HG03442 (cell line): ENCODE measurements around the gene STXBP1.
"Not testable (repeated sequence)": the region's sequence is repeated elsewhere in the genome, so short reads cannot be mapped to it uniquely, and the experiment has no call there.

Source experiments
- ATAC-seq: cut with Tn5 transposase; IDR thresholded peaks from one replicate; pipeline ENCODE4 v1.9.1; 2021; ENCODE audit warnings: mild to moderate bottlenecking, moderate library complexity; ENCODE audit not compliant: unreplicated experiment

Gene STXBP1

DNA sequence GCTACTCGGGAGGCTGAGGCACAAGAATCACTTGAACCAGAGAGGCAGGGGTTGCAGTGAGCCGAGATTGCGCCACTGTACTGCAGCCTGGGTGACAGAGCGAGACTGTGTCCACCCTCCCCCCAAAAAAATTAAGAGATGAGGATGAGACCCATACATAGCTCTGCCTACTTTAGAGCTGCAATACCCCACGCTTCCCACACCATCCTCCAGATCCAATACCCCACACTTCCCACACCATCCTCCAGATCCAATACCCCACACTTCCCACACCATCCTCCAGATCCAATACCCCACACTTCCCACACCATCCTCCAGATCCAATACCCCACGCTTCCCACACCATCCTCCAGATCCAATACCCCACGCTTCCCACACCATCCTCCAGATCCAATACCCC is 34.9 kb upstream of the STXBP1 start:
- ATAC-seq = not testable (repeated sequence)

DNA sequence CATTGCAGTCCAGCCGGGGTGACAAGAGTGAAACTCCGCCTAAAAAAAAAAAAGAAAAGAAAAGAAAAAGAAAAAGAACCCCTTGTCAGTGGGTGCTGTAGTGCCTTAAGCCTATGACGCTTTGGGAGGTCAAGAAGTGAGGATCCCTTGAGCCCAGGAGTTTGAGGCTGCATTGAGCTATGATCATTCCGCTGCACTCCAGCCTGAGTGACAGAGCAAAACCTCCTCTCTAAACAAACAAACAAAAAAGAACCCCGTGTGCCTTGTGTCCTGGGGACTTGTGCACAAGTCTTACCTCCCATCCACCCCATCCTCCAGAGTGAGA is 33.5 kb upstream of the STXBP1 start:
- ATAC-seq = no peak

DNA sequence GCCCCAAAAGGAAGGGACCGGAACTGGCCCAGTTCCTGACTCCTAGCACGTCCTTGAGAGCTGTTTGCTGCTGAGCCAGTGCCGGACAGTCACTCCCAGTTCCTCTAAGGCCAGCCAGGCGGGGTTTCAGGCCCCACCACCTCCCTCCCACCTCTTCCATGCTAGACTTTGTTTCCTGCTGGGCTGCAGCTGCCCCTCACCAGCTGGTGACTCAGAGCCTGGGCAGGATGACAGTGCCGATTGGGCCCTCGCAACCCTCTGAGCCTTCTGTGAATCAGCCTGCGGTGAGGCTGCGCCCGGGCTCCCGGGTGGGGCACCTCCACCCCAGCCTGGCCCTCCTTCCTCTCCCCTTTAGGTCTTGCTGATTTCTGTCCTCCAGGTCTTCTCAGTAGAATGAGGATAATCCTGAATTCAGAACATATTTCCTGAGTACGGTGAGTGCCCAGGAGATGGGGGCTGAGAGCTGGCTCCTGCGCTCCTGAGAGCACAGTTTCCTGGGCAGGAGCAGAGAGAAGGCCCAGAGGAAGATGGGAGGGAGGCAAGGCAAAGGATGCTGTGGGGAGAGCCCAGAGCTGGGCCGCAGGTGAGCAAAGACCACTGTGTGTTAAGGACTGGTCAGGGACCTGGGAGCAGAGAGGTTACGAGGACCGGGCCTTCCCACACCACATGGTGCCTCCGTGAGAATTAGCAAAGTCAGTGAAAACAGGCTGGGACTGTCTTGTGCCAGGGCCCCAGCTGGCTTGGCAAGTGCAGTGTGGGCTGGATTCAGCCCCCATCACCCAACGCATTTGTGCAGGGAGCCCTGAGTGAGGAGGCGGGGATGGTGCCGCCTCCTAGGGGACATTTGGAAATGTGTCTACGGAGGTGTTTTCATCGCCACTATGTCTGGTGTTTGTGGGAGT is 32.9 kb upstream of the STXBP1 start:
- ATAC-seq = peak; percentile 78

DNA sequence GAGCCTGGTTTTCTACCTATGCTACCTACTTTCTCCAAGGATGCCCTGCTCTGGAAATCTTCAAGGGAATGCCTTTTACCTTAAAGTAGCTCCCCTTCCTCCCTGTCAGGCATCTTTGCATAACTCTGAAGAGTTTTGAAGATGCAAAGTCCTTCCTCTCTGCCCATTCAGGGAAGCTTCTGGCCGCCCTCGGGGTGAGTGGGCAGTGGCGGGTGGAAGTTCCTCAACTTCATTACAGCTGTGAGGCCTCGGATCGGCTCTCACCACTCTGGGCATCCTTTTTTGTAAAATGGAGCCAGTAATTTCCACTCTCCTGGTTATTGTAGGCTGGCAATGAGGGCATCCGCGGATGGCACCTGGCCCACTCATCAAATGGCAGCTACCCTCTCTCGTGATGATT is 31.7 kb upstream of the STXBP1 start:
- ATAC-seq = no peak

DNA sequence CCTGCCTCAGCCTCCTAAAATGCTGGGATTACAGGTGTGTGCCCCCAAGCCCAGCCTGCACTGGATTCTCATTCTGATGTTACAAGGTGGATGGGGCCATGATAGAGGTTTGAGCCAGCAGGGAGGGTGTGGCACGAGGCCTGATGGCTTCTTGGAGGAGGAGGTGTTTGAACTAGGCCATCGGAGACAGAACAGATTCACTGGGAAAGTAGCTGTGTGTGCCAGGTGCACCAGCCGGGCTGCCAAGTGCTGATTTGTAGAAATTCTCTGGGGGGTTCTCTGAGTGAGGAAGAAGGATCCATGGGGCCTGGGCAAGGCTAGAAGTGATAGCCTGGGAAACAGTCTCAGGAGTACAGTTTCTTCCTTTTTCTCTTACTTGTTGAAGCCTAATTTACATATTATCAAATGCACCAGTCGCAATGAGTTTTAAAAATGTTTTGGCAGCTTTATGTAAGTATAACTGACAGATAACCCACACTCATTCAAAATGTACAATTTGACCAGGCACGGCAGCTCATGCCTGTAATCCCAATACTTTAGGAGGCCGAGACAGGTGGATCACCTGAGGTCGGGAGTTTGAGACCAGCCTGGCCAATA is 31.1 kb upstream of the STXBP1 start:
- no peak for ATAC-seq

DNA sequence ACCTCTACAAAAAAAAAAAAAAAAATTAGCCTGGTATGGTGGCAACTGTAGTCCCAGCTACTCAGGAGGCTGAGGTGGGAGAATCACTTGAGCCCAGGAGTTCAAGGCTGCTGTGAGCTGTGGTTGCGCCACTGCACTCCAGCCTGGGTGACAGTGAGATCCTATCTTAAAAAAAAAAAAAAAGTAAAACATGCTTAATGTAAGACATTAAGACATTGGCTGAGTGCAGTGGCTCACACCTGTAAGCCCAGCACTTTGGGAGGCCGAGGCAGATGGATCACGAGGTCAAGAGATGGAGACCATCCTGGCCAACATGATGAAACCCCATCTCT is 27.6 kb upstream of the STXBP1 start:
- not testable (repeated sequence) for ATAC-seq

DNA sequence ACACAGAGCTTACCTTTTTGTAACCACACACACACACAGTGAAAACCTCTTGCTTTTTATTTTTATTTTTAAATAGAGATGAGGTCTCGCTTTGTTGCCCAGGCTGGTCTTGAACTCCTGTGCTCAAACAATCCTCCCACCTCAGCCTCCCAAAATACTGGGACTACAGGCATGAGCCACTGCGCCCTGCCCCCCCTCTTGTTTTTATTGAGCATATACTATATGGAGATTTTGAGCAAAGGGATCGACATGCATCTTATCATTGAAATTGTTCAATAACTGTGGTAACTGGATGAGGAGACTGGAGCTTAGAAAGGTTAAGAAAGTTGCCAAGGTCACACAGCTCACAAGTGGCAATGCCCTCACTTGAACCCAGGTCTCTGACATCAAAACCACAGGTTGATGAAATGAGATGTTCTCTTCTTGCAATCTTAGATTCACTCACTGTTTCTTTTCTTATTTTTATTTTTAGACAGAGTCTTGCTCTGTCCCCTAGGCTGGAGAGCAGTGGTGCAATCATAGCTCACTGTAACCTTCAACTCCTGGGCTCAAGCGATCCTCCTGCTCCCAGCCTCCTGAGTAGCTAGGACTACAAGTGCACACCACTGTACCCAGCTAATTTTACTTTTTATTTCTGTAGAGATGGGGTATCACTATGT is 26.8 kb upstream of the STXBP1 start:
- ATAC-seq = no peak

DNA sequence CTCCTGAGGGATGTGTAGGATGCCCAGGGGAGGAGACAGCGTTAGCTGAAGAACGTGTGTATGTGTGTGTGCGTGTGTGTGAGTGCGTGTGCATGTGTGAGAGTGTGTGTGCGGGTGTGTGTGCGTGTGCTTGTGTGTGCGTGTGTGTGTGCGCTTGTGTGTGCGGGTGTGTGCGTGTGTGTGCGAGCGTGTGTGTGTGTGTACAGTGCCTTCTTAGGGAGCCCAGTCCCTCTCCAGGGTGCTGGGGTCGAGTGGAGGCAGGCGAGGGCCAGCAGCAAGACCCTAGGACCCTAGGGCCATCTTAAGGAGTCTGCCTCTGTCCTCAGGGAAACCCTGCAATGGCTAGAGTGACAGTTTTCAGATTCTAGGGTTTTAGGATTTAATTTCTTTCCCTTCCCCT is 26.0 kb upstream of the STXBP1 start:
- ATAC-seq = no peak

DNA sequence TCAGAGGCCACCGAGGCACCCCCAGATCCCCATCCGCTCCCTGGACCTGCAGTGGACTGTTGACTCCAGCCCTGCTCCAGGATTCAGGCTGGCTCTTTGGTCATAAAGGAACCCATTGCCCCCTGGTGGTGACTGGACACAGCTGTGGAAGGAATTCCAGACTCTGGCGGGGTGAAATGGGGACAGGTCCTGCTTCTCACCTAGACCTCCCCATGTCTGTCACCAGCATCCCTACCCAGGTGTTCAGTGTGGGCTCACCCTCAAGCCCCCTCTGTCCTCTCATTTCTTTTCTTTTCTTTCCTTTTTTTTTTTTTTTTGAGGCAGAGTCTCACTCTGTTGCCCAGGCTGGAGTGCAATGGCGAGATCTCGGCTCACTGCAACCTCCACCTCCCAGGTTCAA is 25.5 kb upstream of the STXBP1 start:
- no peak for ATAC-seq

DNA sequence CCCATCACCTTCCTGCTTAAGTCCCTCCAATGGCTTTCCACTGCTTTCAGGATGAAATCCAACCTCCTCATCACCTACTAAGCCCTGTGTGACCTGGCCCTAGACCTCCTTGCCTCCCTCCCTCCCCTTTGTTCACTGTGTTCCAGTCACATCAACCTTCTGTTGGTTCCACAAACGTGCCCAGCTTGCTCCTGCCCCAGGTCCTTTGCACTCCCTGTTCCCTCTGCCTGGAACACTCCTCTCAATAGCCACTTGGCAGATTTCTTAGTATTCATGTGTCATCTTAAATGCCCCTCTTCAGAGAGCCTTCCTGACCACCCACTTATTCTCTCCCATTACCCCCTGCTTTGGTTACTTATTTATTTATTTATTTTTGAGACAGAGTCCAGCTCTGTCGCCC is 24.1 kb upstream of the STXBP1 start:
- no peak for ATAC-seq

DNA sequence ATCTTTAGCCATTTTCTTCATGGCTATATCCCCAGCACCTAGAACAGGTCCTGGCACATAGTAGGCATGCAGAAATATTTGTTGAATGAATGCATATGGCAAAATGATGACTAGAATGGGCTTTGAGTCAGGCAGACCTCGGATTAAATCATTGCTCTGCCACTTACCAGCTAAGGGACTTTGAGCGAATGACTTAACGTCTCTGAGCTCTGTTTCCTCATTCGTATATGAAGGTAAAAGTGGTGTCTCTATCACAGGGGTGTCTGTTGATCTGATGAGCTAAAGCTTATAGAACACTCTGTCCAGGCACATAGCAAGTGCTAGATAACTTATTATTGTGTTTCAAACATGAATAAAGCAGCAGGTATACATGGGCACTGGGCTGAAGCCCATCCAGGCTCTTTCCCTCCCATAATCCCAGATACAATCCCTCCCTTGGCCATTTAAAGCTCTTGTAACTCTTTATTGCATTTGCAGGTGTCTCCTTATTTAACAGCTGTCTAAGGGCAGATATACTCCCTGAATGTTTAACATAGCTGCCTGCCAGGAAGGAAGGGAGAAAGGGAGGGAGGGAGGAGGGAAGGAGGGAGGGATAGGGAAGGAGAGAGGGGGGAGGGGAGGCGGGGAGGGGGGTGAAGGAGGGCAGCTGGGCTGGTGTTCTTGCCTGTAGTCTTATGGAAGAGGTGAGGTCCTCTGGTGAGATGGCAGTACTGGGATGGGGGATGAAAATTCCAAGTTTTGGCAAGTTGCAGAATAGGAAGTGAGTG is 23.2 kb upstream of the STXBP1 start:
- no peak for ATAC-seq

DNA sequence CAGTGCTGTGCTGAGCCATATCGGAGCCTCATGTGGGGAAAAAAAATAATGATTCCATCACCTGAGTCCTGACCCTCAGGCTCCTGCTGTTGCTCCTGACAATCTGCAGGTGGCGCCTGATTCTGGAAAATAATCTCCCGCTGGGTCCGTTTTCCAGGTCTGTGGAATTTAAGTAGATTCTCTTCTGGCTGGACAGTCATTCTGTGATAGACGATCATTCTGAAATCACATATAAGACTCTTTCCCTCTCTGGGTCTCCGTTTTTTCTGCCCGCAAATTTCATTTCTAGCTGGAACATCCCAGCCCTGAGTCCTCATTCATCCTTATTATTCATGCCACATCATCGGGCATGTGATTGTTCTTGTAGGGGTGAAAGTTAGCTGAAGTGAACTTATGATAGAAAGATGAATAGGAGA is 22.1 kb upstream of the STXBP1 start:
- no peak for ATAC-seq

DNA sequence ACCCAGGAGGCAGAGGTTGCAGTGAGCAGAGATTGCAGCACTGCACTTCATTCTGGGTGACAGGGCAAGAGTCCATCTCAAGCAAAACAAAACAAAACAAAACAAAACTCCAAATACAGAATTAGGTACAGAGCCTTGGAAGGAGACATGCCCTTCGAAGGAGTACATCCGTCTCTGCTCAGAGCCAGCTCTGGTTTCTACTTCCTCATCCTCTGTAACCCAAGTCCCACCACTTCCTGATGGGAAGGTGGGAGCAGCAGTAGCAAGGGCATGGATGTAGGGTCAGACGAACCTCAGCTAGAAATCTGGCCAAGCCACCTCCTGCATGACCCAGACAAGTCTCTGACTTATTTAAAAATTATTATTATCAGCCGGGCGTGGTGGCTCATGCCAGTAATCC is 16.5 kb upstream of the STXBP1 start:
- no peak for ATAC-seq

DNA sequence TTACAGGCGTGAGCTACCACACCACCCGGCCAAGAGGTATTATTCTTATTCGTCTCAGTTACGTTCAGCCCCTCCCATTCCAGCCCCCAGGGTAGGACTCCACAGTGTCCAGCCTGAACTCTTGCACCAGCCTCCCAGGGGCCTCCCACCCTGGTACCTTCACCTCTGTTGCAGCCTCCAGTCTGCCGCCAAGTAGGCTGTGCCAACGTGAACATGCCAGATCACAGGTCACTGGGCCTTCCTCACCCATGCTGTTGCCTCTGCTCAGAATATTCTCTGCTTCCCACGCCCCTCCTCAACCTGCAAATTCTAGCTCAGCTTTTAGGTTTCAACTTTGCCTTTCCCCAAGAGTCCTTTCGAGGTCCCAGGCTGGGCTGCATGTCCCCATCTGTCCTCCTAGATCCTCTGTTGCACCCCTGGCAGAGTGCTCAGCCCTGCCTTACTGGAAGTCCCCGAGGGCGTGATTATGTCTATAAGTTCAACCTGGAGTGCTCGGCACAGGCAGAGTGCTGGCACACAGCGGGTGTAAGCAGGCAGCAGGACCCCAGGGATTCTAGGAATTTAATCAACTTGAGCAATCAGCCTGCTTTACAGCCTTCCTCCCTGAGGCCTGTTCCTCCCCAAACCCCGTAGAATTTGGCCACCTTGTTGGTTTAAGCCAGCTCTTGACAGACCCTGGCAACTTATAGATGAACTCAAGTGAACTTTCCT is 13.1 kb upstream of the STXBP1 start:
- ATAC-seq = no peak

DNA sequence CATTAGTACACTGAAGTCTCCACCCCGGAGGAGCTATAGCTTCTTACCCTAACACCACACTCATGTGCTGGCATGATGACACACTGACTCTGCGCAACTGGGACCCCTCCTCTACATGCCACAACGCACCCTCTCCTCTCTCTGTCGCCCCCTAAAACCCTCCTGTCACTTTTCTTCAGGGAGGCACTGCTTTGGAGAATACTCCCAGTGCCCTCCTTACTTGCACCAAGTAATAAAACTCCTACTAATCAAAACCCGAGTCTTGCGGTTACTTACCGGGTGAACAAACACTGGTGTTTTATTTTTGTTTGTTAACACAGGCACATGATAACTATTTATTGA is 12.6 kb upstream of the STXBP1 start:
- no peak for ATAC-seq

DNA sequence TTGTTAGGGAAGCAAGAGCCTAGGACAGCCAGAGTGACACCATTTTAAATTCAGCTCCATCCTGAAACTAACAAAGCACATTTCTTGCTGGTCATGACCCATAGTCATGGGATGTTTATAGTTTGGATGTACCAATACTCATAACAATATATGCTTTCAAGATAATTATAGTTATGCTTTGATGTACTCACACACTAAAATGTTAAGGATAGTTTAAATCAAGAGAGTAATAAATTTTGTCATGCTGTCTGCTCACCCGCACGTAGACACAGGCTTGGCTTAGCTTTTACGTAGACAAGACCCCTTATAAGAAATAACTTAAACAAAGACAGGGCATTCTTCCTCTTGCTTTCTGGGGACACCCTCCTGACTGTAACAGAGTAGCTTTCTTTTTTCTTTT is 8.9 kb upstream of the STXBP1 start:
- no peak for ATAC-seq

DNA sequence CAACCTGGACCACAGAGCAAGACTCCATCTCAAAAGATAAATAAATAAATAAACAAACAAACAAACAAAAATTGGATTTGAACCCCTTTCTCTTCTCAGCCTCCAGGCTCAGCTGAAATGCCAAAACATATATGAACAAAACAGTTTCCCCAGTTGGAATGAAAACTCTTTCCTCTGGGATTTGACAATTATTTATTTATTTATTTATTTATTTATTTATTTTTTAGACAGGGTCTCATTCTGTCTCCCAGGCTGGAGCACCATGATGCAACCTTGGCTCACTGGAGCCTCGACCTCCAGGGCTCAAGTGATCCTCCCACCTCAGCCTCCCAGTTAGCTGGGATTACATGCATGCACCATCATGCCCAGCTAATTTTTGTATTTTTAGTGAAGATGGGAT is 6.0 kb upstream of the STXBP1 start:
- ATAC-seq = no peak

DNA sequence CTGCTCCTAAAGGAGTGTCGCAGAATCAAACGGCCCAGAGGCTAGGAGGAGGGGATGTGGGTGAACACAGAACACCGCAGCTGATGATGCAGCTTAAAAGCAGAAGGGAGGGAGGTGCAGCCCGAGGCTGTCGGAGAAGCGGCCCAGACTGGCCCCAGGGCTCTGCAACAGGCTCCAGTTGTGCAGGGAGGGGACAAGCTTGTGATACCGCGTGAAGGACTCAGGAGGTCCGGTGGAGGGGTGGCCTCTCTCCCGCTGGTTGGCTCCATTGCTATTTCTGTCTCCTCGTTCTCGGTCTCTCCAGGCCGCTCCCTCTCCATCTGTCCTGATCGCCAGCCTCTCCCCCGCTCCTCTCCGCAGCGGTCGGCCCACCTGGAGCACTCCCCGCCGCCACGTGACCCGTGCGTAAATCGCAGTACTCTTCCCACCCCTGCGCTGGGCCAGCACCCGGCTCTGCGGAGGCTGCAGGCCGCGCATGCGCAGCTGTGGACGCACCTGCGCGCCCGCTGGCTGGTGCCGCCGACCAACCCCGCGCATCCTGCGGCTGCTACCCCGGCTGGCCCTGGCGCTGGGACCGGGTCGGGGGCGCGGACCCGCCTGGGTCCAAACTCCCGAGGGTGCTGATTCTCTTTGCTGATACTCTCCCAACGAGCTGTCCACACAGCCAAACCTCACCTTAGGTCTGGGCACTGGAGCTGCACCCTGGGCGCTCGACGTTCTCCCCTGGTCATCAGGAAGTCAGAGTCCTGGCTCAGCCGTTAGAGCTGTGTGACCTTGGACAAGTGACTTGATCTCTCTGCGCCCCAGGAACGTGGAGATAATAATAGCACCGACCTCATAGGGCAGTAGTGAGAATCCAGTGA is 3.7 kb upstream of the STXBP1 start:
- ATAC-seq = no peak

DNA sequence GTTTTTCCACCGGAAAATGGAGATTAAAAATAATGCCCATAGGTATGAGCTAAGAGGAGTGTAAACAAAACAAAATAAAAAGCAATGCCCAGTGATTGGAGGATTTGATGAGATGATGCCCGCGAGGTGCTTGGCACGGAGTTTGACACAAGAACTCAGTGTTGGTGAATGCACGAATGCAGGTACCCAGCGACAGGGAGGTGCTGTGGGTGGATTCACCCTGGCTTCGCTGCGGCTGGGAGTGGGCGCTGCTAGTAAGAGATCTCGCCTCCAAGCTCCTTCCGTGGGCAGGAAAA is 526 bp upstream of the STXBP1 start:
- ATAC-seq = no peak

DNA sequence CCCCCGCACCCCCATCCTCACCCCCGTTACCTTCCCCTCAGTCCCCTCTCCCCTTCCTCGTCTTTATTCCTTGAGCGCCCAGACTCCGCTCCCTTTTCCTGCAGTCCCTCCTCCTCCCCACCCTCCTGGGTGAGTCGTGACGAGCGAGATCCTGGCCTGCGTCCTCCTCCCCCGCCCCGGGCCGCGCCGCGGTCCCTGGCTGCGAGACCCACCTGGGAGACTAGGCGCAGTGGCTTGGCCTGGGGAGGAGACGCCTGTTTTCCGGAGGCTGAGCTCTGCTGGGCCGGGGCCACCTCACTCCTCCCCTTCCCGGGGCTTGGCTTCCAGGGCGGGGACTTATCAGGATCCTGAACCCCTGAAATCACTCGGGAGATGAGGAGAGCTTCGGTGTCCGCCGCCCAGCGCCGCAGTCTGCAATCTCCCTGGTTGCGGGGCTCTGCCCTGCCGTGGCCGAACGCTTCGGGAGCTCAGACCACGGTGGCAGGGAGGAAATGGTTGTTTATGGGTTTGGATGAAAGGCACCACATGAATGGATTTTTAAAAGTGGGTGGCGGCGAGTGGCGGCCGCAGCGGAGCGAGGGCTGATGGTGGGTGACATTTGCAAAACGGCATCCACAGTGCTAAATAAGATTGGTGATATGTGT is 984 bp downstream of the STXBP1 start:
- no peak for ATAC-seq
